CD8-positive, alpha-beta memory T cell (primary cell): ENCODE results near the gene MN1. TPM values are rescaled to one million over a fixed set of nuclear protein-coding genes. Genes with fewer than 3 reads are reported as not detected.
A peak's percentile ranks its signal among the peaks of the same experiment; 100 is the strongest.

ENCODE experiments used
- CTCF ChIA-PET: fragments of 350-600 bp; sonication (Branson Sonifier 250); formaldehyde crosslinking; loops from one replicate; lab custom pipeline; 2021; ENCODE audit warnings: antibody characterized with exemption; lab: Charles Lee
- POLR2A ChIA-PET: fragments of 350-600 bp; sonication (Branson Sonifier 250); formaldehyde crosslinking; loops from one replicate; lab custom pipeline; 2021; ENCODE audit warnings: antibody characterized with exemption; lab: Charles Lee
- DNase-seq, 5 donors: peaks; one replicate each; pipeline versions ENCODE4 v3.0.0 to v3.0.0-alpha.2; 2020 to 2022; ENCODE audit warnings: mixed read lengths in 1 of 5
- H3K27ac ChIP-seq: one replicate; pipeline ENCODE4 v1.7.0; 2013; ENCODE audit warnings: low read depth, mild to moderate bottlenecking, low read length, moderate library complexity
- H3K27me3 ChIP-seq: 2 replicates; pipeline ENCODE4 v1.7.0; 2013; ENCODE audit warnings: low read length, mild to moderate bottlenecking; ENCODE audit not compliant: insufficient read depth, poor library complexity, severe bottlenecking
- H3K36me3 ChIP-seq: 2 replicates; pipeline ENCODE4 v1.7.0; 2013; ENCODE audit warnings: mild to moderate bottlenecking, low read length, moderate library complexity; ENCODE audit not compliant: insufficient read depth
- H3K4me1 ChIP-seq: 2 replicates; pipeline ENCODE4 v1.7.0; 2013; ENCODE audit warnings: mild to moderate bottlenecking, low read length, moderate library complexity; ENCODE audit not compliant: insufficient read depth
- H3K4me3 ChIP-seq: 2 replicates; pipeline ENCODE4 v1.7.0; 2013; ENCODE audit warnings: mild to moderate bottlenecking, low read length
- H3K9me3 ChIP-seq: 2 replicates; pipeline ENCODE4 v1.7.0; 2013; ENCODE audit warnings: mild to moderate bottlenecking, low read length
- H3K27ac Mint-ChIP-seq, 8 donors: one replicate each; pipeline ENCODE4 v1.8.0; 2020 to 2021; ENCODE audit warnings: mixed read lengths in 8 of 8, mild to moderate bottlenecking in 6 of 8, inconsistent platforms in 3 of 8, moderate library complexity in 3 of 8
- H3K27me3 Mint-ChIP-seq, 2 donors: one replicate each; pipeline ENCODE4 v1.8.0; 2020 to 2021; ENCODE audit warnings: mixed read lengths in 2 of 2, mild to moderate bottlenecking in 1 of 2, moderate library complexity in 1 of 2
- H3K36me3 Mint-ChIP-seq, 3 donors: one replicate each; pipeline ENCODE4 v1.8.0; 2020 to 2021; ENCODE audit warnings: mixed read lengths in 3 of 3, inconsistent platforms in 1 of 3, mild to moderate bottlenecking in 1 of 3
- H3K4me1 Mint-ChIP-seq, 3 donors: one replicate each; pipeline ENCODE4 v1.8.0; 2020 to 2021; ENCODE audit warnings: mixed read lengths in 3 of 3, inconsistent platforms in 1 of 3, mild to moderate bottlenecking in 1 of 3
- H3K4me3 Mint-ChIP-seq, 7 donors: one replicate each; pipeline ENCODE4 v1.8.0; 2020 to 2021; ENCODE audit warnings: mixed read lengths in 7 of 7, mild to moderate bottlenecking in 6 of 7, moderate library complexity in 4 of 7, inconsistent platforms in 2 of 7
- H3K9me3 Mint-ChIP-seq, 5 donors: one replicate each; pipeline ENCODE4 v1.8.0; 2020 to 2022; ENCODE audit warnings: mixed read lengths in 5 of 5, mild to moderate bottlenecking in 3 of 5, moderate library complexity in 2 of 5, inconsistent platforms in 1 of 5
- polyA plus RNA-seq: library from polyadenylated mRNA; unstranded; fragments of 300-500 nt; fragmentation: Illumina TruSeq; gene quantifications from one replicate; pipeline ENCODE4 v1.2.3, GENCODE V29; 2021
- total RNA-seq, 2 experiments: library from RNA; stranded (reverse); gene quantifications; one replicate each; pipeline ENCODE4 v1.2.3, GENCODE V29; 2021

MN1 gene
- total and polyA plus RNA-seq, 3 experiments from 2014 or later: 0.04 to 0.13 TPM; not detected in 1

DNA sequence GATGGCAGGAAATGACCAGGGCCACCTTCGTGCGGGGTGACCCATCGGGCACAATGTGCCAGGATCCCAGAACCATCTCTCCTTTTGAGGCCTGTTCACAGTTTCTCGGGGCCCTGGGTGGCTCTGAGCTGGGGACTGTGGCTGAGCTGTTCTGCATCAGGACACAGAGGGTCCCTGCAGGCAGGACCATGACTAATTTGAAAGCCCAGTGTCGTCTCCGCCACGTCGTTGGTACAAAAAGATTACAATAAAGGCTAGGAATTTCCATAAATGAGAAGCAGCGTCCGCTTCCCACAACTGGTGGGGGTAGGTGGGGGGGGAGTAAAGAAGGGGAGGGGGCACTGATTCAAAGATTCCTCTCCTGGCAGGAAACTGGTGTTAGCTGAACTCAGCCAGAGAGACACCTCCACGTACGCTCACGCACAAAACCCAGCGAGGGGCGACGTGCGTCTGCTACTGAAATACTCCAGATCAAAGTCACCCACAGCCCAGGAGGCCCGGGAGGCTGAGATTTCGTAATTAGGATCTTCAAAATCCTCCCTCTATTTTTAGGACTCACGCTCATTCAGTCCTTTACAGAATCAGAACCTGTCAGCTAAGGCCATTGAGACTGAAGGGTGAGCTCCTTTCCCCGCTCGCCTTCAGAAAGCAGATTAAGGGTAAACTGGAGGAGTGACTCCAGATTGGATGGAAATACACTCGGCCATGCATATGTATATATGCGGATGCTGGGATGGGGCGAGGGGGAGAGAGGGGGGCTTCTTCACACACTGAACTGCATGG, 11.0 kb downstream of the MN1 start:
- Mint-ChIP-seq H3K4me1 (no peaks in the 10 kb centered on the region), H3K27ac (no peak overlapping the region), H3K36me3 (no peaks in the 10 kb centered on the region), H3K4me3 (no peak overlapping the region), H3K9me3 (no peaks in the 10 kb centered on the region), H3K27me3 (peaks cover 3 to 23% of the 10 kb centered on the region in 2 donors)
- CTCF ChIA-PET: no interaction called here
- no peak for DNase-seq
- H3K9me3 ChIP-seq: no peaks in the 10 kb centered on the region
- H3K27me3 ChIP-seq: no peaks in the 10 kb centered on the region
- no peaks in the 10 kb centered on the region for H3K36me3 ChIP-seq
- H3K27ac ChIP-seq: no peak overlapping the region
- H3K4me1 ChIP-seq: no peaks in the 10 kb centered on the region
- H3K4me3 ChIP-seq: no peak overlapping the region
- POLR2A ChIA-PET: no interaction called here

DNA sequence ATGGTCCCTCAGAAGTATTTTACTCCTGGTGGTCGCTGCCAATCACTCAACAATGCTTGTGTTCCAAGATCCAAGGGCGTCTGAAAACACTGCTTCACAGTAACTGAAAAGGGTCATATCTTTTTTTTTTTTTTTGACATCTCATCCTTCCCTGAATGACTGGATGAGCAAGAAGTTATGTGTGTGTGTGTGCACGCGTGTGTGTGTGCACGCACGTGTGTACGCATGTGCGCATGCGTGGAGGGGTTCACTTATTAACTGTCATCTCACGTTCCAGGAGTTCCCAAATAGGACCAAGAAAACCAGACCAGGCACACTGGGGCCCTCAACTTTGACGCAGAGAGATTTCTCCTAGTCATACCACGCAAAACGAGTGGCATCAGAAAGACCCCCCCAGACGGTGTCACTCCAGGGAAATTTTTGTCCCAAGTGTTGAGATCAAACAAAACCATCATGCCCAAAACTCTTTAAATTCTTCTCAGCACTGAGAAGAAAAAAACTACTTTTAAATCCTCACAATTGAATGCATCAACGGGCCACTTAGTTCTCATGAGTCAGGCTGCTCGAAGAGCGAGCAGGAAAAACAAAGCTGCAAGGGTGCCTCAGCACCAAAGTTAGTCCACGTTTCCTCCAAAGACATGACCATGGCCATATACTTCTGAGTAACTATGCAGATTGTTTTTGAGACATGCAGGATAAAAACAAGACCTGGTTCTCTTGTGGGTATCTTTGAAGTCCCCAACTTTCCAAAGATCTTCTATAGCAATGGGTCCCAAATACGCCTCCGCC, 12.9 kb downstream of the MN1 start:
- no peak for DNase-seq
- Histone ChIP-seq H3K4me1 (no peaks in the 10 kb centered on the region), H3K4me3 (no peak overlapping the region), H3K36me3 (no peaks in the 10 kb centered on the region), H3K9me3 (no peaks in the 10 kb centered on the region), H3K27ac (no peak overlapping the region), H3K27me3 (no peaks in the 10 kb centered on the region)
- ChIA-PET CTCF (no interaction called here), POLR2A (no interaction called here)
- H3K36me3 Mint-ChIP-seq: no peaks in the 10 kb centered on the region
- no peak overlapping the region for H3K4me3 Mint-ChIP-seq
- H3K9me3 Mint-ChIP-seq: no peaks in the 10 kb centered on the region
- no peaks in the 10 kb centered on the region for H3K4me1 Mint-ChIP-seq
- peak overlapping the region in 1 of 8 donors; percentile 26 for H3K27ac Mint-ChIP-seq
- H3K27me3 Mint-ChIP-seq: peaks cover 3 to 25% of the 10 kb centered on the region in 2 donors

DNA sequence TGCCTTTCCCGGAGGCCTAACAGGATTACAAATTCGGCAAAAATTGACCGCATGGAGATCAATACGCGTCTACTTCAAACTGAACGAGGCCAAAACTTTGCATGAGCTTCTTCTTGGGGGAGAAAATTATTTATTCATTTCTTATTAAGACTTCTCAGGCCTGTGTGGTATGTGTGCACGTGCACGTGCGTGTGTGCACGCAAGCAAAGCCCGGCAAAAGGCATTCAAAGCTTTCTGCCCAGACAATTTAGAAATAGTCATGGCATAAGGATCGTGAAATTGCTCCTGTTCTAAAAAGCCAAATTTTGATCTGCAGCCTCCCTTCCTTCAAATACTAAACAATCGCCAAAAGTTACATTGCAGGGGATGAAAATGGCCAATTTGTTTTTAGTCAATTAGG, 14.6 kb downstream of the MN1 start:
- H3K27ac Mint-ChIP-seq: no peak overlapping the region
- no peak for DNase-seq
- no peaks in the 10 kb centered on the region for H3K4me1 Mint-ChIP-seq
- Histone ChIP-seq H3K4me3 (no peak overlapping the region), H3K27ac (no peak overlapping the region), H3K4me1 (no peaks in the 10 kb centered on the region), H3K9me3 (no peaks in the 10 kb centered on the region), H3K36me3 (no peaks in the 10 kb centered on the region), H3K27me3 (no peaks in the 10 kb centered on the region)
- CTCF ChIA-PET: no interaction called here
- POLR2A ChIA-PET: no interaction called here
- H3K4me3 Mint-ChIP-seq: no peak overlapping the region
- peaks cover 6 to 28% of the 10 kb centered on the region in 2 donors for H3K27me3 Mint-ChIP-seq
- no peaks in the 10 kb centered on the region for H3K36me3 Mint-ChIP-seq
- no peaks in the 10 kb centered on the region for H3K9me3 Mint-ChIP-seq

DNA sequence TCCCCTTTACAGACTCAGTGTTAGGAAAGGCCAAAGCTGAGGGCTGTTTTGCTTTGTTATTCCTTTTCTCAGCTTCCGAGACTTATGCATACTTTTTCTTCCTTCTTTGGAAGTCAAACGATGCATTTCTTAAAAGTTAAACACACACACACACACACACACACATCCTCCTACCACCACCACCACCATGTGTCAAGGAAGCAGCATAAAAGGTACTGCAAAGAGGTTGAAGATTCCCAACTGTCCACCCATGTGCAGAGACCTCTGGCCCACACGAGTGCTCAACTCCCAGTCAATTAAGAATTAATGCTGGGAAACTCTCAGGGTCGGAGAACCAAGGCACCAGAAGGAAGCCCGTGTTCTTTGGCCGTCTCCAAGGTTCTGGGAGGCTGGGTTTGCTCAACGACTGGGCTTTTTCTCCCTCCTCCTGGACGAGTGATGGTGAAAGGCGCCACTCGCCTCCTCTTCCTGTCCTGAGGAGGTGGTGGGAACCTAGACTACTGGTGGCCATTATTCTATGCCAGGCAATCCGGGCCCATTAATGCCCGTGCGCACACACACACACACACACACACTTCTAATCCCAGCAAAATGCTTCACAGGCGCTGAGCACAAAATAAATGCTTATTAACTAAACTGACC, 15.1 kb downstream of the MN1 start:
- CTCF ChIA-PET: no interaction called here
- POLR2A ChIA-PET: no interaction called here
- H3K4me3 Mint-ChIP-seq: no peak overlapping the region

DNA sequence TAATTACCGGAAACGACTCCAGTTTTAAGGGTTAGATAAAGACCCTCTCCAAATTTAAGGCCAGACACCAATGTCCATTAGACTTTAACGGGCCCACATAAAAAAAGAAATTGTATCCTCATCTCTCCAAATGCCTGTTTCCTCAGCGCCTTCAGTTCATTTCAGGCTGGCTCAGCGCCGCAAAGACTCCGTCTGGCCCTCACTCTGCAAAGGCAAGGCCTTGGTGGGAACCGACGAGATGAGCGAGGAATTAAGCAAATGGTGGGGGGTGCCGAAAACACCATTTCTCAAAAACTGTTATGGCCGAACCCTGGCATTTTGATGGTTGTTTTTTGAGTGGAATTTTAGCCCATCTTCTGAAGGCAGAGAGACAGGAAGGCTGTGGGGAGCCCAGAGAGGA, 15.7 kb downstream of the MN1 start:
- H3K4me1 ChIP-seq: no peaks in the 10 kb centered on the region
- Mint-ChIP-seq H3K4me3 (no peak overlapping the region), H3K4me1 (no peaks in the 10 kb centered on the region), H3K27me3 (peaks cover 6 to 28% of the 10 kb centered on the region in 2 donors), H3K27ac (no peak overlapping the region), H3K9me3 (no peaks in the 10 kb centered on the region), H3K36me3 (no peaks in the 10 kb centered on the region)
- no peak overlapping the region for H3K27ac ChIP-seq
- DNase-seq: no peak
- H3K36me3 ChIP-seq: no peaks in the 10 kb centered on the region
- H3K9me3 ChIP-seq: no peaks in the 10 kb centered on the region
- ChIA-PET CTCF (no interaction called here), POLR2A (no interaction called here)
- H3K27me3 ChIP-seq: no peaks in the 10 kb centered on the region
- H3K4me3 ChIP-seq: no peak overlapping the region

More for the DNA sequence above, 15.1 kb downstream of the MN1 start:
- H3K27ac Mint-ChIP-seq: no peak overlapping the region
- peaks cover 6 to 28% of the 10 kb centered on the region in 2 donors for H3K27me3 Mint-ChIP-seq
- Histone ChIP-seq H3K27me3 (no peaks in the 10 kb centered on the region), H3K4me3 (no peak overlapping the region), H3K27ac (no peak overlapping the region), H3K36me3 (no peaks in the 10 kb centered on the region), H3K4me1 (no peaks in the 10 kb centered on the region), H3K9me3 (no peaks in the 10 kb centered on the region)
- H3K9me3 Mint-ChIP-seq: no peaks in the 10 kb centered on the region
- H3K4me1 Mint-ChIP-seq: no peaks in the 10 kb centered on the region
- no peak for DNase-seq
- H3K36me3 Mint-ChIP-seq: no peaks in the 10 kb centered on the region

DNA sequence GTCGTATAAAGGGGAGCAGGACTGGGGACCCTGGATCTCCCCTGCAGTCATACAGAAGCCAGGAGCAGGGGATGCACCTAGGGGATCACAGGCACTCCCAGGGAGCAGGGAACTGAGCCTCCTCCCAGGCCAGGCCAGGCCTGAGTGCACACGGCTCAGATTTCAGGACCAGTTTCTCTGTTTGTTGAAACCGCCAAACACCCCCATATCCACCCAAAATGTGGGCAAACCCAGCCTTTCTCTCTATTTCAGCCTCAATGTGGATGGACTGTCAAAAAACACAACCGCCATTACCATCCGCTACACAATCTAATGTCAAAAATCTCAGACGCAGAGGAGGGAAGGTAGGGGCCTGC, 17.5 kb downstream of the MN1 start:
- Histone ChIP-seq H3K36me3 (no peaks in the 10 kb centered on the region), H3K4me3 (no peak overlapping the region), H3K27ac (no peak overlapping the region), H3K4me1 (no peaks in the 10 kb centered on the region), H3K27me3 (no peaks in the 10 kb centered on the region), H3K9me3 (no peaks in the 10 kb centered on the region)
- ChIA-PET CTCF (no interaction called here), POLR2A (no interaction called here)
- Mint-ChIP-seq H3K4me3 (no peak overlapping the region), H3K9me3 (no peaks in the 10 kb centered on the region), H3K27me3 (peaks cover 6 to 22% of the 10 kb centered on the region in 2 donors), H3K27ac (no peak overlapping the region), H3K36me3 (no peaks in the 10 kb centered on the region), H3K4me1 (no peaks in the 10 kb centered on the region)
- no peak for DNase-seq

DNA sequence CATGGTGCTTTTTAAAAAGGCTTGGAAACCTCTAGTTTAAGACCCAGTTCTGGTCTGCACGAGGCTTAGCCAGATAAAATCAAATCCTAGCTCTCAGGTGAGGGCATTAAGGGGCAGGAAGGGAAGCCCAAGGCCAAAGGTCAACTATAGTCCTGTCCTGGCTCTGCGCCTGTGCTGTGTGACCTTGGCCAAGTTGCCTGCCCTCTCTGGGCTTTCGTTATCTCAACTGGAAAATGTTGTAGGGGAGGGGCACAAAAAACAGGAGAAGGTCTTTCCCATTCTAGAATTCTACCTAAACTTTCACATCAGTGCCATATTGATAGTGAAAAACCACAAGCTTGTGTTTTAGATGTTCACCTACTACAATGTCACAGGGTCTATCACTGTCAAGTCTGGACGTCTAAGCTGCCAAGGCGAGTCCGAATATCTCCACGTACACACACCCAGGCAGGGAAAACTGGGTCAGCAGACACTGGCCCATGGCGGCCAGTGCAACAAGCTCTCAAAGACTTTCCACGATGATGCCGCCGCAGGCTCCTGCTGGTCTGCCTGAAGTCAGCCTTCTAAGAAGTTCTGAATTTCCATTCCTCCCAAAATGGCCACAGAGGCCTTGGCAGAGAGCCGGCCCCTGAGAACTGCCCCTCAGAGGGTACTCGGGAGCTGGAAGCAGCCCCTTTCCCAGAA, 18.0 kb downstream of the MN1 start:
- Mint-ChIP-seq H3K9me3 (no peaks in the 10 kb centered on the region), H3K4me1 (no peaks in the 10 kb centered on the region), H3K4me3 (no peak overlapping the region), H3K27ac (no peak overlapping the region), H3K36me3 (no peaks in the 10 kb centered on the region), H3K27me3 (peaks cover 6 to 20% of the 10 kb centered on the region in 2 donors)
- CTCF ChIA-PET: no interaction called here
- POLR2A ChIA-PET: no interaction called here
- no peaks in the 10 kb centered on the region for H3K36me3 ChIP-seq
- no peak for DNase-seq
- no peak overlapping the region for H3K4me3 ChIP-seq
- no peak overlapping the region for H3K27ac ChIP-seq
- no peaks in the 10 kb centered on the region for H3K27me3 ChIP-seq
- H3K4me1 ChIP-seq: no peaks in the 10 kb centered on the region
- H3K9me3 ChIP-seq: no peaks in the 10 kb centered on the region

DNA sequence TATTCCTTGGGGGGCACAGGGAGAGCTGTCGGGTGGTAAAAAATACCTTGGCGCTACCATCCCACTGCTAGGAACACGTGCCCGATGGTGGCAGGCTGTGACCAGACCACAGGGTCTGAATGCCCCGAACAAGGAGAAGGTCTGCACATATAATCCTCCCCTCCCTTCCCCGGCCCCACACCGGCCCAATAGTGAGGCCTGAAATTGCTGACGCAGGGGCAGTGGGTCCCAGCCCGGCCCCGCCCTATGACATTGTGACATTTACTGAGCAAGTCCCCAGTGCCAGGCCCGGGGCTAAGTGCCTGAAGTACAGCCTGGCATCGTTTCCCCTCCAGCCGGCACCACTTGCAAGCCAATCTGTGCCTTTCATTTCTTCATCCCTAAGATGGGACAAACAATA, 19.5 kb downstream of the MN1 start:
- Mint-ChIP-seq H3K27me3 (peaks cover 3 to 19% of the 10 kb centered on the region in 2 donors), H3K9me3 (no peaks in the 10 kb centered on the region), H3K4me3 (no peak overlapping the region), H3K36me3 (no peaks in the 10 kb centered on the region), H3K4me1 (no peaks in the 10 kb centered on the region), H3K27ac (no peak overlapping the region)
- no peak for DNase-seq
- no peaks in the 10 kb centered on the region for H3K9me3 ChIP-seq
- ChIA-PET POLR2A (no interaction called here), CTCF (no interaction called here)
- no peaks in the 10 kb centered on the region for H3K27me3 ChIP-seq
- no peaks in the 10 kb centered on the region for H3K36me3 ChIP-seq
- no peak overlapping the region for H3K4me3 ChIP-seq
- H3K4me1 ChIP-seq: no peaks in the 10 kb centered on the region
- no peak overlapping the region for H3K27ac ChIP-seq
